GM15510 (cell line): ENCODE measurements around the gene ABI3BP.

ENCODE experiments used
- POLR2A ChIP-seq: IDR thresholded peaks from 3 replicates; pipeline ENCODE4 v1.6.1; 2011; ENCODE audit warnings: borderline replicate concordance; ENCODE audit not compliant: insufficient read length; ENCODE audit errors: extremely low read depth

The ABI3BP gene

GRCh38 chr3:101009386-101009785 is 16.2 kb upstream of the ABI3BP start:
- TF ChIP-seq POLR2A: no peak

- no peak for TF ChIP-seq POLR2A
Measured at GRCh38 chr3:100999160-100999559, 5.9 kb upstream of the ABI3BP start.

- no peak for TF ChIP-seq POLR2A
Measured at GRCh38 chr3:100994809-100995208, 1.6 kb upstream of the ABI3BP start.

- TF ChIP-seq POLR2A: no peak
Measured at GRCh38 chr3:100994187-100994586, 966 bp upstream of the ABI3BP start.

GRCh38 chr3:100992231-100993012 is 799 bp downstream of the ABI3BP start:
- TF ChIP-seq POLR2A: no peak

- no peak for TF ChIP-seq POLR2A
Measured at GRCh38 chr3:100988080-100988479, 5.1 kb downstream of the ABI3BP start.

GRCh38 chr3:100984308-100984707 is 8.9 kb downstream of the ABI3BP start:
- no peak for TF ChIP-seq POLR2A

- no peak for TF ChIP-seq POLR2A
Measured at GRCh38 chr3:100982710-100983109, 10.5 kb downstream of the ABI3BP start.

- TF ChIP-seq POLR2A: no peak
Measured at GRCh38 chr3:100981164-100981911, 11.9 kb downstream of the ABI3BP start.

- no peak for TF ChIP-seq POLR2A
Measured at GRCh38 chr3:100978011-100978659, 15.1 kb downstream of the ABI3BP start.

- no peak for TF ChIP-seq POLR2A
Measured at GRCh38 chr3:100976611-100977010, 16.6 kb downstream of the ABI3BP start.

- TF ChIP-seq POLR2A: no peak
Measured at GRCh38 chr3:100975714-100976113, 17.5 kb downstream of the ABI3BP start.

GRCh38 chr3:100973594-100973993 is 19.6 kb downstream of the ABI3BP start:
- TF ChIP-seq POLR2A: no peak

- TF ChIP-seq POLR2A: no peak
Measured at GRCh38 chr3:100972867-100973266, 20.4 kb downstream of the ABI3BP start.

GRCh38 chr3:100972301-100972844 is 20.8 kb downstream of the ABI3BP start:
- no peak for TF ChIP-seq POLR2A
